Measurements from ENCODE around the gene ERG.

The ERG gene

GRCh38 chr21:38330666-38331065 is 167.6 kb downstream of the ERG start:
- no peak for DNase-seq (ENCODE audit: low read depth in 2 of 2)

Data from stimulated activated CD4-positive, alpha-beta T cell treated with anti-CD3 and anti-CD28 coated beads, Interleukin-4, amount 100 ng/mL, for 48 hours (primary cell).